GM18951 (cell line): Measurements from ENCODE around the gene SERINC5.
"Not testable (repeated sequence)": the region's sequence is repeated elsewhere in the genome, so short reads cannot be mapped to it uniquely, and the experiment has no call there.

Source experiments
- POLR2A ChIP-seq: IDR thresholded peaks from 4 replicates; pipeline ENCODE4 v1.6.1; 2011; ENCODE audit warnings: mild to moderate bottlenecking; ENCODE audit not compliant: insufficient read length, insufficient read depth; ENCODE audit errors: extremely low read depth
- in situ Hi-C: fragments of 300-500 bp; cut with MboI; formaldehyde crosslinking; loops from one replicate; pipeline ENCODE4 v1.12.0; 2022; ENCODE audit warnings: low sequenced_read_pairs, mixed read lengths, inconsistent platforms; ENCODE audit not compliant: unreplicated experiment

The SERINC5 gene

GRCh38 chr5:80213466-80213865, 42.4 kb downstream of the SERINC5 start:
- in situ Hi-C loops, result no loop called here
- no peak for TF ChIP-seq POLR2A

GRCh38 chr5:80212171-80212667, 43.6 kb downstream of the SERINC5 start:
- in situ Hi-C loops, result no loop called here
- TF ChIP-seq POLR2A, result no peak

- TF ChIP-seq POLR2A, result no peak
- in situ Hi-C loops, result no loop called here
These were observed 44.5 kb downstream of the SERINC5 start for GRCh38 chr5:80211327-80211726.

- no peak for TF ChIP-seq POLR2A
- in situ Hi-C loops, result no loop called here
These were observed 45.8 kb downstream of the SERINC5 start for GRCh38 chr5:80210014-80210413.

- TF ChIP-seq POLR2A, result no peak
- in situ Hi-C loops, result no loop called here
These were observed 47.5 kb downstream of the SERINC5 start for GRCh38 chr5:80208381-80208780.

- no peak for TF ChIP-seq POLR2A
- in situ Hi-C loops, result no loop called here
These were observed 48.0 kb downstream of the SERINC5 start for GRCh38 chr5:80207832-80208231.

GRCh38 chr5:80206282-80206681, 49.6 kb downstream of the SERINC5 start:
- no peak for TF ChIP-seq POLR2A
- in situ Hi-C loops, result no loop called here

GRCh38 chr5:80205846-80206245, 50.0 kb downstream of the SERINC5 start:
- no peak for TF ChIP-seq POLR2A
- in situ Hi-C loops, result no loop called here

- TF ChIP-seq POLR2A, result no peak
- in situ Hi-C loops, result no loop called here
These were observed 50.8 kb downstream of the SERINC5 start for GRCh38 chr5:80204808-80205614.

- in situ Hi-C loops, result not testable (repeated sequence)
These were observed 54.1 kb downstream of the SERINC5 start for GRCh38 chr5:80201763-80202162.

- TF ChIP-seq POLR2A, result no peak
These were observed 56.9 kb downstream of the SERINC5 start for GRCh38 chr5:80198920-80199319.

GRCh38 chr5:80198399-80198798, 57.4 kb downstream of the SERINC5 start:
- in situ Hi-C loops, result no loop called here
- no peak for TF ChIP-seq POLR2A

More at GRCh38 chr5:80198920-80199319, 56.9 kb downstream of the SERINC5 start:
- in situ Hi-C loops, result no loop called here

- in situ Hi-C loops, result no loop called here
- no peak for TF ChIP-seq POLR2A
These were observed 59.9 kb downstream of the SERINC5 start for GRCh38 chr5:80195837-80196400.

- in situ Hi-C loops, result no loop called here
- TF ChIP-seq POLR2A, result no peak
These were observed 61.4 kb downstream of the SERINC5 start for GRCh38 chr5:80194468-80194867.
